PFSK-1 (cell line): ENCODE data around the gene PSTK.

Source experiments
- POLR2AphosphoS5 ChIP-seq: IDR thresholded peaks from 2 replicates; pipeline ENCODE4 v1.6.1; 2012; ENCODE audit warnings: low read depth, mild to moderate bottlenecking, control low read depth, low read length, moderate library complexity
- TAF1 ChIP-seq: IDR thresholded peaks from 2 replicates; pipeline ENCODE4 v1.6.1; 2012; ENCODE audit warnings: low read length, control low read depth, borderline replicate concordance; ENCODE audit not compliant: insufficient read depth

DNA sequence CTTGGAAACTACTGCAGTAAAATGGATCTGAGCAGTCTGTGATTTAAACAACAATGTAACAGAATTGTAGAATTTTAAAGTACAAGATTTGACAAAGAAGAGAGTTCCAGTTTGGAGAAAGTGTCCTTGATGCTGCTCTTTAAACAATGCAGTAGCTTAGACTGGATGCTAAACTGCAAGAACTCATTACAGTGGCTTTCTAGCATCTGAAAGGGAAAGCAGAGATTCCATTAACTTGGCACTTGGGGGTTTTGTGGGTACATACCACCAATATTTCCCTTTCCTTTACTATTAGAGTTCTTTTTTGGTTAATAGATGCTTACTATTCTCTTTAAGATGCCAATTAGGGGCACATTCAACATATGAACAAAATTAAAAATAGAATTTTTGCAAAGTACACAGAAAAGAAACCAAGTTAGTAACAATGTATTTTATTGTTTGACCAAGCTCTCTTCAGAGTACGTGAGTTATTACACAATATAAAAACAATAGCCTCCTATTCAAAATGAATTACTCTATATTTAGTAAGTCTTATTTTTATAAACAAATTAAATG, 11.9 kb downstream of the PSTK start:
- TF ChIP-seq TAF1 (no peak), POLR2AphosphoS5 (no peak)
